K562 (cell line): Measurements from ENCODE around the gene RPS6KA4. TPM values are rescaled to one million over a fixed set of nuclear protein-coding genes. Genes with fewer than 3 reads are reported as not detected.

ENCODE experiments used
- ATF1 ChIP-seq, 2 experiments: fragments of 450-650 bp in 1 of 2; IDR thresholded peaks; 2 replicates each; pipeline ENCODE4 v1.6.1; 2016; ENCODE audit warnings: missing compliant biosample characterization in 1 of 2, missing genetic modification characterization in 1 of 2
- EP400 ChIP-seq: fragments of 450-650 bp; IDR thresholded peaks from 2 replicates; pipeline ENCODE4 v1.6.1; 2017; ENCODE audit warnings: antibody characterized with exemption, mild to moderate bottlenecking, moderate library complexity
- FOXP4 ChIP-seq: sonication (generic); formaldehyde crosslinking; IDR thresholded peaks from 2 replicates; pipeline ENCODE4 v1.8.0; 2022; ENCODE audit warnings: mild to moderate bottlenecking, missing genetic modification reagents, borderline replicate concordance
- HOMEZ ChIP-seq: fragments of 250-450 bp; sonication (Bioruptor Pico); IDR thresholded peaks from 2 replicates; pipeline ENCODE4 v1.4.0; 2020; ENCODE audit warnings: mild to moderate bottlenecking, moderate library complexity
- MCM7 ChIP-seq, 2 experiments: fragments of 450-650 bp; IDR thresholded peaks; 2 replicates each; pipeline ENCODE4 v1.6.1; 2016 to 2018
- MIER1 ChIP-seq: fragments of 450-650 bp; IDR thresholded peaks from 2 replicates; pipeline ENCODE4 v1.6.1; 2016; ENCODE audit warnings: antibody characterized with exemption, mild to moderate bottlenecking, low read depth
- MTA3 ChIP-seq: fragments of 450-650 bp; formaldehyde crosslinking; IDR thresholded peaks from 2 replicates; pipeline ENCODE4 v1.6.1; 2017; ENCODE audit warnings: mild to moderate bottlenecking, borderline replicate concordance
- NCOA2 ChIP-seq, 2 experiments: fragments of 450-650 bp; IDR thresholded peaks; 2 replicates each; pipeline ENCODE4 v1.6.1; 2018; ENCODE audit warnings: mild to moderate bottlenecking in 2 of 2, moderate library complexity in 1 of 2; ENCODE audit not compliant: partially characterized antibody in 2 of 2
- PBX2 ChIP-seq, 2 experiments: IDR thresholded peaks in 1 of 2; conservative IDR thresholded peaks in 1 of 2; 2 replicates each; pipeline ENCODE4 v1.6.1; 2016; ENCODE audit warnings: low read depth in 2 of 2, mild to moderate bottlenecking in 1 of 2, missing compliant biosample characterization in 1 of 2, missing genetic modification characterization in 1 of 2, moderate library complexity in 1 of 2
- POLR2A ChIP-seq: fragments of 450-650 bp; conservative IDR thresholded peaks from 2 replicates; pipeline ENCODE4 v1.6.1; 2016
- POLR2AphosphoS2 ChIP-seq: IDR thresholded peaks from 2 replicates; pipeline ENCODE4 v1.6.1; 2012; ENCODE audit warnings: low read length, improper control_type of control experiment
- POLR3G ChIP-seq: IDR thresholded peaks from 2 replicates; pipeline ENCODE4 v1.6.1; 2011; ENCODE audit not compliant: insufficient read length, insufficient replicate concordance; ENCODE audit errors: extremely low read depth
- SIRT6 ChIP-seq: IDR thresholded peaks from one replicate; pipeline ENCODE4 v1.6.1; 2012; ENCODE audit warnings: low read depth, mild to moderate bottlenecking, control low read depth, inconsistent platforms, low read length, moderate library complexity
- TARDBP ChIP-seq: fragments of 450-650 bp; IDR thresholded peaks from 2 replicates; pipeline ENCODE4 v1.6.1; 2016
- ZBED1 ChIP-seq: IDR thresholded peaks from 2 replicates; pipeline ENCODE4 v1.6.1; 2014
- ZFP36 ChIP-seq: fragments of 150-350 bp; IDR thresholded peaks from 2 replicates; pipeline ENCODE4 v1.6.1; 2018; ENCODE audit warnings: low read length, low read depth; ENCODE audit not compliant: partially characterized antibody
- ZNF197 ChIP-seq: fragments of 200-800 bp; sonication (Bioruptor generic); IDR thresholded peaks from 2 replicates; pipeline ENCODE4 v1.6.1; 2016; ENCODE audit warnings: low read depth, missing genetic modification characterization, missing compliant biosample characterization
- ZNF23 ChIP-seq: fragments of 250-450 bp; sonication (Bioruptor Pico); IDR thresholded peaks from 2 replicates; pipeline ENCODE4 v1.4.0; 2020; ENCODE audit warnings: mild to moderate bottlenecking
- ZNF347 ChIP-seq: fragments of 450-650 bp; formaldehyde crosslinking; IDR thresholded peaks from 2 replicates; pipeline ENCODE4 v1.4.0; 2020; ENCODE audit warnings: low read depth, mild to moderate bottlenecking, moderate library complexity
- ZNF431 ChIP-seq: sonication (generic); formaldehyde crosslinking; IDR thresholded peaks from 2 replicates; pipeline ENCODE4 v1.8.0; 2022; ENCODE audit warnings: mild to moderate bottlenecking, missing genetic modification reagents
- polyA plus RNA-seq, 8 experiments: library from polyadenylated mRNA; depleted of rRNA in 4 of 8; stranded (reverse) in 5 of 8; unstranded in 3 of 8; fragments of >200 nt; fragmentation: Nextera tagmentation in 2 of 8; fragmentation: Illumina TruSeq in 1 of 8; extraction: Ambion mirVana in 2 of 8; extraction: Trizol in 1 of 8; gene quantifications; 2 replicates each; pipeline versions ENCODE4 v1.2.1 to v1.2.3, GENCODE V29; 2011 to 2014; ENCODE audit warnings: inconsistent platforms in 1 of 8, missing spikeins in 1 of 8
- total RNA-seq, 7 experiments: library from RNA; depleted of rRNA in 6 of 7; stranded (reverse); fragments of >200 nt in 6 of 7; fragmentation: Illumina TruSeq in 2 of 7; extraction: Trizol in 2 of 7; gene quantifications; 2 replicates each; pipeline versions ENCODE4 v1.2.1 to v1.2.3, GENCODE V29; 2011 to 2021; ENCODE audit warnings: low replicate concordance in 1 of 7

The RPS6KA4 gene
- total and polyA plus RNA-seq, 9 of the 15 experiments (the other 6 are each of a cell fraction or from before 2014, with no cell fraction given): 0.15 to 23.8 (median 9.8) TPM

- TF ChIP-seq ATF1 (CRISPR knock-in tag; IDR thresholded peaks at IDR 0.05) (no peak), ATF1 (tag; IDR thresholded peaks at IDR 0.05) (peak; percentile 50), TARDBP (peak; percentile 83; the same call in 1 of the 2 replicates), ZNF197 (CRISPR knock-in tag) (no peak), SIRT6 (no peak), POLR3G (no peak), MTA3 (peak; percentile 84), HOMEZ (no peak), ZFP36 (no peak), PBX2 (CRISPR knock-in tag; IDR thresholded peaks at IDR 0.05; ENCODE audit: low read depth) (no peak), PBX2 (tag; conservative IDR thresholded peaks at IDR 0.05; ENCODE audit: low read depth) (no peak), ZNF431 (CRISPR knock-in tag) (peak; percentile 43), POLR2AphosphoS2 (no peak; the same call in 1 of the 2 replicates), EP400 (no peak; the same call in 1 of the 2 replicates), FOXP4 (CRISPR knock-in tag) (no peak), ZNF23 (CRISPR knock-in tag) (no peak), MCM7 (IDR thresholded peaks at IDR 0.05) (no peak), NCOA2 (IDR thresholded peaks at IDR 0.05; ENCODE audit: partially characterized antibody in 2 of 2) (no peak), ZNF347 (no peak), POLR2A (peak; percentile 70), MIER1 (peak; percentile 70; the same call in 1 of the 2 replicates), ZBED1 (no peak; the same call in 1 of the 2 replicates)
Observed at GRCh38 chr11:64317961-64318765, 40.8 kb upstream of the RPS6KA4 start, which contains the start of gene PRDX5 (continued).
